GM10266 (cell line): ENCODE data around the gene MET.

Experiments used
- DNase-seq: peaks from one replicate; pipeline ENCODE4 v3.0.0; 2012; ENCODE audit errors: extremely low spot score
- TF ChIP-seq, protein P1 (sequence below): IDR thresholded peaks from 2 replicates; pipeline ENCODE4 v1.5.1; 2012; ENCODE audit warnings: mild to moderate bottlenecking, low read depth; ENCODE audit not compliant: control insufficient read depth, insufficient read depth; ENCODE audit errors: missing control alignments

Gene MET

DNA sequence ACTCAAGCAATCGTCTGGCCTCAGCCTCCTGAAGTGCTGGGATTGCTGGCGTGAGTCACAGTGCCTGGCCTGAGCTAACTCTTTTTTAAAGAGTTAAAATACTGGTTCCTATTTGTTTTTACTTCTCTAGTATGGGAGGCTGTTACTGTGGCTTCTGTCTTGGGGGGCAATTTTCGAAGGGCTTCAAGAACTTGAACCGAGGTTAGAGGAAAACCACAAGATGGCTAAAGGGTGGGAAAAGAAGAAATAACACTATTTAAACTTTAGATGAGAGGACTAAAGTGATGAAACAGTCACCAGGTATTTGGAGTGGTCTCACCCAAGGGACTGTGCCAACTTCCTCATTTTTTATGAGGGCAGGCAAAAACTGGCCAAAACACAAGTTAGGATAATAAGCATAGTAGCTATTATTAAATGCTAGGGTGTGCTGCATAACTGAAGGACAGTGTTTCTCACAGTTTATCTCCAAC lies 17.8 kb downstream of the MET start:
- TF ChIP-seq, protein P1, sequence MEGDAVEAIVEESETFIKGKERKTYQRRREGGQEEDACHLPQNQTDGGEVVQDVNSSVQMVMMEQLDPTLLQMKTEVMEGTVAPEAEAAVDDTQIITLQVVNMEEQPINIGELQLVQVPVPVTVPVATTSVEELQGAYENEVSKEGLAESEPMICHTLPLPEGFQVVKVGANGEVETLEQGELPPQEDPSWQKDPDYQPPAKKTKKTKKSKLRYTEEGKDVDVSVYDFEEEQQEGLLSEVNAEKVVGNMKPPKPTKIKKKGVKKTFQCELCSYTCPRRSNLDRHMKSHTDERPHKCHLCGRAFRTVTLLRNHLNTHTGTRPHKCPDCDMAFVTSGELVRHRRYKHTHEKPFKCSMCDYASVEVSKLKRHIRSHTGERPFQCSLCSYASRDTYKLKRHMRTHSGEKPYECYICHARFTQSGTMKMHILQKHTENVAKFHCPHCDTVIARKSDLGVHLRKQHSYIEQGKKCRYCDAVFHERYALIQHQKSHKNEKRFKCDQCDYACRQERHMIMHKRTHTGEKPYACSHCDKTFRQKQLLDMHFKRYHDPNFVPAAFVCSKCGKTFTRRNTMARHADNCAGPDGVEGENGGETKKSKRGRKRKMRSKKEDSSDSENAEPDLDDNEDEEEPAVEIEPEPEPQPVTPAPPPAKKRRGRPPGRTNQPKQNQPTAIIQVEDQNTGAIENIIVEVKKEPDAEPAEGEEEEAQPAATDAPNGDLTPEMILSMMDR: no peak
- DNase-seq: no peak

DNA sequence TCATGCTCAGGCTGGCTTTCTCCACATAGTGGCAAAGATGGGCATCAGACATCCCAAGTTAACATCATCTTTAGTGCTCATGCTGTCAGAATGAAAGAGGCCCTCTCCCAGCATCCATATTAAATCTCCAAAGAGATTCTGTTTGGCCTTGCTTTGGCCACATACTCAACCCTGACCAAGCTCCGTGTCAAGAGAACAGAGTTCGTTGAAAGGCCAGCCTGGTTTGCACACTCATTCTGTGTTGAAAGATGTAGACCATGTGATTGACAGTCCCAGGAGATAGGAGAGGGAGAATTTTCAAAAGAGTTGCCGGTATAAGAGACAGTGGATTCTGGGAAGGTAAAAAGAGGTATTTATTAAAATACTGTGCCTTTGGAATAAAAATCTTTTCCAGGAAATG lies 19.7 kb downstream of the MET start:
- no peak for DNase-seq

DNA sequence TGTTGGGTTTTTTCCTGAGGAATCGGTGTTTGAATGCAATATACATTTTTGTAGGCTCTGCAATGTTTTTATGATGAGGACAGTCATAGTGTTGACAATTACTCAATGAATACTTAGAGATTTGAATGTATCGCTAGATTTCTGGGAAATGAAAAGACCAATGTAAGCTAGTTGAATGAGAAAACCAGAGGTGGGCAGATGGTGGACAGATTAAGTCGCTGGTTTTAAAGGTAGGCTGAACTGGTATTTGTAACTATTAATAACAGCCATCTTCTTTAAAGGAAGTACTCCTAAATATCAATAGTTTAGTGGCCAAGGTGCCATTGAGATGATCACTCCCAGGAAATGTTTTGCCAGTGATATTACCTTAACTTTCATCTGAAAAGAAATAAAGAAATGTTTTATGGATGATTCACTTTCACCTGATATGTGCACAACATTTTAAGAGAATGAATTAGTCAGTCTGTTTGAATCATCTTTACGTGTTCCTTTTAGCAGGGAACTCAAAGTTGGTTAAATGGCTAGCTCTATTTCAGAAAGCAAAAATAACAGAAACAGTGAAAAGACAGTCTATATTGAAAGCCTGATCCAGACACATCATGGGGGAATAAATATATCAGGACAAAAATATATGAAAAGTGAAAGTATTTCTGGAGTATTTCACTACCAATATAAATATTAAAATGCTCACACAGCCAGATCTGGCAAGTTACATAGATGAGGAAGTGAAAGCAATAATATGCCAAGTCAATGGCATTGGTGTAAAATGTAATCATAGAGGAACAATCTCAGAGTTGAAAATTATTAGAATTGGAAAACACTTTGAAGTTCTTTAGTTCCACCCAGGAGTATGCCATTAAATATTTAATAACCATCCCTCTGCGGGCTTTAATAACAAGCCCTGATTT lies 20.7 kb downstream of the MET start:
- no peak for DNase-seq
- TF ChIP-seq, protein P1: no peak

More for the DNA sequence above, 19.7 kb downstream of the MET start:
- TF ChIP-seq, protein P1: no peak

DNA sequence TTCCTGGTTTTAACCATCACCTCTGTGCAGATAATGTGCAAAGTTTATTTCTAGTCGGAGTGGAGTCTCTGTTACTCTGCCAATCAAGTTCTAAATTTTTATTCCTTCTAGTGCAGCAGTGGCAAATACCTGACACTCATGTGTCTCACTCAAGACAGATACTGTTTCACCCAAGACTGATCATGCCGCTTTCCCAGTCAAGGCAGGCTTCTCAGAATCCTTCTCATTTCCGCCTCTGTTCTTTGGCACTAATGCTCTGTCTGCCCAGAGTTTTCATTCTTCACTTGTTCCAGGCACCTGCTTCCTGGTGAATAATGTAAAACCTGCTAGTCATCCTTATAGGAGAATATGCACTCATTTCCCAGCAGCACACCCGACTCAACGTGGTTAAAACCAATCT lies 24.7 kb downstream of the MET start:
- TF ChIP-seq, protein P1: no peak

DNA sequence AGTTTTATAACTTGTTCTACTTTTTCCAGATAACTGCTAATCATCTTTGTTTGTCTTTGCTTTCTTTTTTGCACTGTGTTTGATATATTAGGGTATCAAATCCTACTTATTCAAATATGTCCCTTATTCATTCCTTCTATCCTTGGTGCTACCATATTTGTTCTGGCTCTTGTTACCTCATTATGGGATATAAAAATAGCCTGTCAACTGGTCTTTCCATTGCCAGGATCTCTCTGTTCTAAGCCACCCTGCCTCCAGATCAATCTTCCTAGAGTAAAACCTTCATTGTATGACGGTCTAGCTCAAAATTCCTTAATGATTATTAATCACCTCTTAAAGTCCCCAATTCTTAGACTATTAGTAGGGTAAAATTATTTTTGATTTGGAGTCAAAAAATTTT lies 25.2 kb downstream of the MET start:
- no peak for DNase-seq
- TF ChIP-seq, protein P1: no peak

More for the DNA sequence above, 24.7 kb downstream of the MET start:
- no peak for DNase-seq

DNA sequence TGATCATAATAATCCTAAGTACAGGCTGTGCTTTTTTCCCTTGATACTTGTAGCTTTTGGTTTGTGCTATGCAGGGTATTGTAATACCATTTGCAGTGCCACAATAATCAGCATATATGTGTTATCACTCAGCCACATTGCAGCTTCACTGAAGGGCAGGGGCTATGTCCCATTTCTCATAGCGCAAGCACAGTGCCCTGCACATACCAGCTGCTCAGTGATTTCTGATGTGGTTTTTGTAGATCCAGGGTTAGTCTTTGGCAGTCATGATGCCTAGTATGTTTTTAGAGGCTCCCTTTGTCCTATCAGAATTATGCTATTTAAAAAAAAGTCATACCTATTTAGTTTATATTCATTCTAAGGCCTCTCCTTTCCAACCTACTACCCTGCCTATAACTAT lies 25.8 kb downstream of the MET start:
- TF ChIP-seq, protein P1: no peak
- DNase-seq: no peak

DNA sequence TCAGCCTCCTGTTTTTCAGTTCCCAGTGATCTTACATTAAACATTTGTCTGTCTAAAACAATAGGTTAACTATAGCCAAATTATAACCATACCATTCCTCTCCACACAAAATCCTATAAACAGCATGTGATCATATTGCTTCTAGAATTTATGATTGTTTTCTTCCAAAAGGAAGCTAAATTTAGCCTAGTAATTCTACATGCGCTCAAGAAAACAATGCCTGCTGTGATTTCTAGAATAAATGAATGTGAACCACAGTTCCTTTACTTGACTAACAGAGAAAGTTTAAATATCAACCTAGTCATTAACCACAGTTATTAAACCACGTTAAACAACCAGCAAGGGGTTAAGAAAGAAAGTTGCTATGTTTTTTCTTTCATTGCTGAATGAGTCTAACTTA lies 26.4 kb downstream of the MET start:
- TF ChIP-seq, protein P1: no peak

More for the DNA sequence above, 26.4 kb downstream of the MET start:
- no peak for DNase-seq
